HG03354 (cell line): ENCODE measurements around the gene NUDT14.
A peak's percentile ranks its signal among the peaks of the same experiment; 100 is the strongest.

Experiments
- ATAC-seq: cut with Tn5 transposase; IDR thresholded peaks from one replicate; pipeline ENCODE4 v1.9.1; 2021; ENCODE audit warnings: mild to moderate bottlenecking; ENCODE audit not compliant: unreplicated experiment, poor library complexity, severe bottlenecking

NUDT14 gene

DNA sequence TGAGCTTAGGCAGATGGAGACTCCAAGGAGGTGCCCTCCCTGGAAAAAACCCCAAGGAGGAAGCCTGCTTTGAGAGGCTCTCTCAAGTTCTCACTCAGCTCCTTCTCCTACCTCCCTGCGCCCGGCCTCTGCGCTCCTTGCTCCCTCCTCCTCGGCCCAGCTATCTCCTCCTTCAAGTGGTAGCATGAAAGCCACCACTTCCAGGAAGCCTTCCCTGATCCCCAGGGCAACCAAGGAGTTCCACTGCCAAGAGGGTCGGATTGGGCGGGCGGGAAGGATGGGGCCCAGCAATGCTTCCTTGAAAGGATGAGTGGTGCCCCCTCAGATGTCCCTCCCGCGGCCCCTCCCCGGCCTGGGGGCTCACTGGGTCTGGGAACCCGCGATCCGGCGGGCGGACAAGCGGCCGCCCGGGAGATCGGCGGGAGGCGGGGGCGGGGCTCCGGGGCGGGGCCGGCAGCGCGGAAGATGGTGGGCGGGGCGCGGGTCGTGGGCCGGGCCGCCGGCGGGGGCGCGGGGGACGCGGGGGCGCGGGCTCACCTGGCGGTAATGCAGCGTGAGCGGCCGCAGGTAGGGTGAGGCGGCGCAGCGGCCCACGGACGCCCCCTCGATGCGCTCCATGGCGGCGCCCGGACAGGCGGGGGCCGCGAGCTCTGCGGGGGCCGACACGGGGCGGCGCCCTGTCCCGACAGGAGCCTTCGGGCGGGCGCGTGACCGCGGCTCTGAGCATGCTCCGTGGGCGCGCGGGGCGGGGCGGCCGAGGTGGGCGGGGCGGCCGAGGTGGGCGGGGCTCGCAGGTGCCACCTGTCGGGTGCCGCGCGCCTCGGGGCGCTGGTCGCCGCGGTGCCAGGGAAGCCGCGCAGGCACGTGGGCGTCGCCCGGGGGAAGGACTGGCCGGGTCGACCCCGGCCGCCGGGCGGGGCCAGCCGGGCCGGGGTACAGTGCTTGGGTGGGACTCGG, at the start of gene NUDT14:
TSS of gene NUDT14 (minus strand) at position 721 of the 957 bp plus-strand sequence. CDS start at position 618, 103 bp downstream.
- peak; percentile 55 for ATAC-seq

DNA sequence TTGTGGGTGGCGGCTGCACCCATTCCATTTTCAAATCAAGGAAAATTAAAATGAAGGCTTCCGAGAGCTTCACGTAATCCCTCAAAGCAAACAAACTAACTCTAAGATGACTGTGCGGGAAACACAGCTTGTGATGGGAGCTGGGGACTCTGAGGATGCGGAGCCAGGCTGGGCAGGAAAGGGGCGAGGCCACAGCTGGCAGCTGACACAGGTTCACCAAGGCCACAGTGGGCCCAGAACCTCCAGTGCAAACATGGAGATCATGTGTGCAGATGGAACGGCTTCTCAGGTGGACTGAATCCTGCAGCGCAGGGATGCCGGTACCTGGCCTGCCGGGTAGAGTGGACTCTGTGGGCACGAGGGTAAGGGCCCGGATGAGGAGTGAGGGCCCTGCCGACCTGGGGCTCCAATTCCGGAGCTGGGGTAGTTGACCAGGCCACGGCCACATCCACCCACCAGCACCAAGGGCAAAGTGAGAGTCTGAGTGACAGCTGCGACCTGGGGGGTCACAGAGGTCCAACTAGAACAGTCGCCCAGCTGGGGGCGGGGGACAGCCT, 48.1 kb upstream of the NUDT14 start:
- no peak for ATAC-seq

DNA sequence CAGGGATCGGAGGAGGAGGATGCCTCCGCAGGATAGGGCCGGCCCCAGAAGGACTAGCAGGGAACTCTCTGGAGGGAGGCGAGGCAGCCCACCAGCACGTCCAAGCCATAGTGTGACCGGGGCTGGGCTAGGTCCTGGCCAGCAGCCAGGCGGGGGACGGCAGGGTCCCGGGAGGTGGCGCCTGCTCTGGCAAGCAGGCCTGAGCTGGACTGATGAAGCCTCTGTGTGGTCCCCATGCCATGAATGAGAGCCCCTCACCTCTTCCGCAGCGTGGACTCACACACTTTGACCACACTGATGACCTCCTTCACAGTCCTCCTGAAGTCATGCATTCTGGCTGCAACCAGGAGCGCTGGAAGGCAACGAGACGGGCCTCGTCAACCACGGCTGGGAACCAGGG, 47.5 kb upstream of the NUDT14 start:
- no peak for ATAC-seq

DNA sequence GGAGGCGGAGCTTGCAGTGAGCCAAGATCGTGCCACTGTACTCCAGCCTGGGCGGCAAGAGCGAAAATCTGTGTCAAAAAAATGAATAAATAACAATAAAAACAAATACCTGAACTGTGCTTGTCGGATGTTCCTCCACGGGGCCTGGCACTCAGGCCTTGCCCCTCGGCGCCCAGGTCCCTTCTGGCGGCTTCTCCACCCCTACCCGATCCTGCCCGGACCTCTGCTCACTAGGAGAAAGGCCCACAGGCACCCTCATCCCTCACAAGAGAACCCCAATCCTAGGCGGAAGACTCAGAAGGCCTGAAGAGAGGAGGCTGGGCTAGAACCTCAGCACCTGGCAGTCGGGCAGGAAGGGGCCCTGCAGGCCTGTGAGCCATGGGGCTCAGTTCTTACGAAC, 46.2 kb upstream of the NUDT14 start:
- no peak for ATAC-seq

DNA sequence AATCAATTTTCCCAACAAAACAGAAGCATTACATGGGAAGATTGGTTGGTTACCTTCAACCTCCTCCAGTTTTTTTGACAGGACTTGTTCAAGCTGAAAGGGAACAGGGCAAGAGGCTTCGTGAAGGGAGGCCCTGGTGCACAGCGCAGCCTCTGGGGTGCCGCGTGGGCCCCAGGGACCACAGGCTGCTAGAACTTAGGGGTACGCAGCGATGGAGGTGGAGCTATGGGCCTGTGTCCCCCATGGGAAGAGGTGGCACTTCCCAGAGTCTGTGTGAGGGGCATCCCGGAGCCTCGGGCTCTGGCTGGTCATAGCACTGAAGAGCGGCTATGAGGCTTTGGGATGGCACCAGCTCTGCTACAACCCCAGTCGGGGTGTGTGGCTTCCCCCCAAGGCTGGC, 45.1 kb upstream of the NUDT14 start:
- no peak for ATAC-seq

DNA sequence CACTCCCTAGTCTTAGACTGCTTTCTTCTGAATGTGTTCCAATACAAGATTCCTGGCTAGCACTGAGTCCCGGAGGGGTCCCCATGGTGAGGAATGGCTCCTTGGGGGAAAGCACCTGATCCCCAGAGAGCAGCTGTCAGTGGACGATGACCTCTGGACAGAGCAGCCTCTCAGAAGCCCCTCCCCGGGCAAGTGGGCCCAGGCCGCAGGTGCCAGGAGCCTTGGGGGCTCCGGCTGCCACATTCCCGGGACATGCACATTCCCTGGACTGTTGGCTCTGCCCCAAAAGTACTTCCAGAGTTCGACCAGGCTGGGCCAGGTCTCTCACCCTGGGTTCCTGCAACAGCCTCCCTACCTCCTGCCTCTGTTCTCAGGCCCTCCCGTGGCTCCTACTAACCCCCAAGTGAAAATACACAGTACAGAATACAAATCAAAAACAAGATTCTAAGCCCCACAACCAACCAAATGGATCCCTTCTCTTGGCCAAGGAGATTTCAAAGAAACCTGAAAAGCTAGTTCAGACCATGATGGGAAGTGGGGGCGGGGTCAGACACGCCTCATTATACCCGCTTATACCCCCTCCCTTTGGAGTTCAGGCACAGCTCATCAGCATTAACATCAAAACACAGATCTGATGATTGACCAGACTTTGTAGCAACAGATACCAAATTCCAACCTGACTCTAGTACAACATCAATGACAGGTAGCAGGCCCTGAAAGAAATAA, 43.9 kb upstream of the NUDT14 start:
- ATAC-seq: no peak

DNA sequence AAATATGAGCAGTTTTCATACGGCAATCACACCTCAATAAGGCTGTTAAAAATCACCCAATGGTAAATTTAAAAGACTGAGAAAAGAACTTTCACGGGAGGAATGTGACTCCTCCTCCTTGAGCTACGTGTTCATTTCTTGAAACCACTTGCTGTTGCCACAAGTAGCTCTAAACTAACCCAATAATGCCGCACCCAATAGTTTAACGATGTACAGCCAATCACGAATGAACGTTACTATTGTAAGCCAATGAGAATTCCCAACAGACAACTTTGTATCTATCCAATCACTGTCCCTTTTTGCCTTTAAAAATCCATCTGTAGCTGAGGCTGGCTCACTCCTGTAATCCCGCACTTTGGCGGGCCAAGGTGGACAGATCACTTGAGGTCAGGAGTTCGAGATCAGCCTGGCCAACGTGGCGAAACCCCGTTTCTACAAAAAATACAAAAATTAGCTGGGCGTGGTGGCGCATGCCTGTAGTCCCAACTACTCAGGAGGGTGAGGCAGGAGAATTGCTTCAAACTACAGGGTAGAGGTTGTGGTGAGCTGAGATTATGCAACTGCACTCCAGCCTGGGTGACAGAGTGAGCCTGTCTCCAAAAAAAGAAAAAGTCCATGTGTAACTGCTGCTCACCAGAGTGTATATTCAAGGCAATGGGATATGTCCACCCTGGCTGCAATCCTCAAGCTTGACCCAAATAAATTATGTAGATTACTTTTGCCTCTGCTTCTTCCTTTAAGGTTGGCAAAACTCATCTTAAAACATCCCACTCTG, 42.8 kb upstream of the NUDT14 start:
- ATAC-seq: no peak

DNA sequence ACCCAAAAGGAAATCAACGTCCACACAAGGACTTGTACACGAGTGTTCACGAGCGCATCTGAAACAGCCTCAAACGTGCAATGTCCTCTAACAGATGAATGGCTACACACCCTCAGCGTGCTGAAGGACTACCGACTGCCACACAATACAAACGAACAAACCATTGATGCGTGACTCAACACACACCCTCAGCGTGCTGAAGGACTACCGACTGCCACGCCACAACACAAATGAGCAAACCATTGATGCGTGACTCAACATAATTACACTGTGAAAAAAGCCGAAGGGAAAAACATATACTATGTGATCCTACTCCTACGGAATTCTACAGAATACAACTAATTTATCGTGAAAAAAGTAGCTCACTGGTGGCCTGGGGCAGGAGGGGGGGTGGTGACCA, 42.1 kb upstream of the NUDT14 start:
- no peak for ATAC-seq

DNA sequence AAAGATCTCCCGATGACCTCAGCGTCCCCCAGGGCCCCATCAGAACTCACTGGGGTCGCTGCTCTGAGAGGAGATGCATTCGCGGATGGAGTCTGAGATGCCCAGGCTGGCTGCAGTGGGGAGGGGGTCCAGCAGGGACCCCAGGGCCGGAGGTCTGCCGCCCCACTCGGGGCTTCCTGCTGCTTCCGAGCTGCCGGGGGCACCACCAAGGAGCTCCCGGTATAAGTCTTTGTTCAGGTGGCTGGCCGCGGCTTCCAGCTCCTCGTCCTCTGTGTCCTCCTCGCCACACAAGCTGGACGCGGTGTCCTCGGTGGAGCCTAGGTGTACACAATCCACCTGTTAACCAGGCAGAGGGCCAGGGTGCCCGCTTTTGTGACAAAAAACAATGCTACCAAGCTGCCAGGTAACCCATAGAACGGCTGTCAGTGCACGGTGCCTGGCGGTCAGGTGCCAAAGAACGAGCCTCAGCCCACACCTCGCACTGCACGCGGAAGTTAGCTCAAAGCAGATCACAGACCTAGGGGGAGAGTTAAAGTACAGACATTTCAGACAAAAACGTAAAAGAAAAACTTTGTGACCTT, 40.6 kb upstream of the NUDT14 start:
- no peak for ATAC-seq

DNA sequence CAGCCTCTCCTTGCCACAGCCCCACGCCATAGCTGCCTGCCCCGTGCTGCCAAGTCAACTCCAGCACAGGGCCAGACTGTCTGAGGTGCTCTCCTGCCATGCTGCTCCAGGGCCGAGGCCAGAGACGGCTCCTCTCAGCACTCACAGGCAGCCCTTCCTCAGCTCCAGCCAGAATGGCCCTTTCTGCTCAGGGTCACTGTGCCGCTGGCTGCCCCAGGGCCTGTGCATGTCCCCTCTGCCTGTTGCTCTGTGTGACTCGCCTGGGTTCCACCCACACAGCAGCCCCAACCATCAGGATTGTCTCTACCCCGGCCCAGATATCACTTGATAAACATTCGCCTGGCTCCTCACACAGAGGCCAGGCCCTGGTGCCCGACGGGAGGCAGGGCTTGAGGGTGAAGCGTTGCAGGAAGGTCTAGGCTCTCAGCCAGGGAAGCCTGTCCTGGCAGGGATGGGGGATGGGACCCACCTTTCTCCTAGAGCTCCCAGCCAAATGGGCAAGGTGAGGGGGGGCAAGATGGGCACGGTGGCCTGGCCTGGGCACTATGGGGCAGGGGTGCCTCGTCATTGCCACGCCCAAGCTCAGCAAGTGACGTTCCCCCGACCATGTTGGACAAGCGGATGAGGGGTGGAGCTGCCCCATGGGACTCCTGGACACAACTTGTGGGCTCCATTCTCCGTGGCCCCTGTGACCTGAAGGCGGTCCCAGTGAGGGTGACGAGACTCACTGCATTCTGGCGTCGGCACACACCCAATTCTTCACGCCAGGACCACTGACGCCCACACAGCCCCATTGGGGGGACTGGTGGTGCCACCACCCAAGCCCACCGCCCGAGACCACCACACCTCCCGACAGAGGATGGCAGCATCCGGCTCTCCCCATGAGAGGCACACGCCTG, 39.8 kb upstream of the NUDT14 start:
- ATAC-seq: no peak

DNA sequence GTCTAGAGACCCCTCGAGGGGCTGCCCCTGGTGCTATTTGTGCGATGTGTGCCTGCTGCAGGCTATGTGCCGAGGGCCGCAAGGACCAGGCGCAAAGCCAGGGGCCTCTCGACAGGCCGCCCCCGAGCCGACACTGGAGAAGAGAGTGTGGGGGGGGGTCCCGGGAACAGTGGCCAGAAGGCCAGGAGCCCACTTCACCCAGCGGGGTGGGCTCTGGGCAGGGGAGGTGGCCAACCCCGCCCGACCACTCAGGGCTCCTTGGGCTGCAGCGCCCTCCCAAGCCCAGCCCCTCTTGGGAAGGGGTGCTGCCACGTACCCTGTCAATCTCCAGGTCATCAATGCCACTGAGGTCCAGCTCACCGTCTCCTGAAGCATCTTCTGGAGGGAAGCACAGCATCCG, 38.6 kb upstream of the NUDT14 start:
- ATAC-seq: no peak

DNA sequence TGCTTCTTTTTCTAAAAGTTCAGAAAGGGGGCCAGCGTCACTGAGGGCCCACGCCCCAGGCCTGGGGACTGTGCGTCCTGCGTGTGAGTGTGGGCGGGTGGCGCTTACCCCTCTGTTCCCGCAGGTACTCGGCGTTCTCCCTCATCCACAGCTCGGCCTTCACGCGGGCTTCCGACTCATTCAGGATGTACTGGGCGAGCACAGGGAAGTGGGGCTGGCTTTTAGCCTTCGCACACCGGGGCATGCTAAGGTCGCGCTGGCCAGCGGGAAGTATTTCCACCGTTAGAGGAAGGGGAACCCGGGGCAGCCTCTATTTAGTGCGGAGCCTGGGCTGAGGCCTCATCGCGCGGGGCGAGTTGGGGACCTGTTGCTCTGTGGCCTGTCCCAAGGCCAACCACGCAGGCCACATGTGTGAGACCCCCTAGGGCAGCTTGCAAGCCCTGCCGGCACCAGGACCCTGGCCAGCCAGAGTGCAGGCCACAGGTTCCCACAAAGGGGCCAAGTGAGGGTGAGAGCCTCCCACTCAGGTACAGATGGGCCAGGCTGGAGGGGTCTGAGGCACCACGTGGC, 38.0 kb upstream of the NUDT14 start:
- ATAC-seq: no peak

DNA sequence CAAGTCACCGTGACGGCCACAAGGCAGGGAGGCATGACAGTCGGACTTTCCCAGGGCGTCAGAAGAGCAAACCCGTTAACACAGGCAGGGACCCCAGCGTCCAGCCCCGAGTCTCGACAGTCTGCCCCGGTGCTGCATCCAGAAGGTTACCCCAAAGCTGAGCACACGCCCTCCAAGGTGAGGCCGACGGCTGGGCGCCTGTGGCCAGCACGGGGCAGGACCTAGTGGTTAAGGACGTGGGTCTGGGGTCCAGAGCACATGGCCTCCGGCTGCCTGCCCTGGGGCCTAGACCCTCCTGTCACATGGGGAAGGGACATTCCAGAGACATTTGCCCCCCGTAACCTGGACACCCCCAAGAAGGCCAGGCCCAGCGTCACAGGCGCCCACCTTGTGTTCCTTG, 37.5 kb upstream of the NUDT14 start:
- no peak for ATAC-seq

DNA sequence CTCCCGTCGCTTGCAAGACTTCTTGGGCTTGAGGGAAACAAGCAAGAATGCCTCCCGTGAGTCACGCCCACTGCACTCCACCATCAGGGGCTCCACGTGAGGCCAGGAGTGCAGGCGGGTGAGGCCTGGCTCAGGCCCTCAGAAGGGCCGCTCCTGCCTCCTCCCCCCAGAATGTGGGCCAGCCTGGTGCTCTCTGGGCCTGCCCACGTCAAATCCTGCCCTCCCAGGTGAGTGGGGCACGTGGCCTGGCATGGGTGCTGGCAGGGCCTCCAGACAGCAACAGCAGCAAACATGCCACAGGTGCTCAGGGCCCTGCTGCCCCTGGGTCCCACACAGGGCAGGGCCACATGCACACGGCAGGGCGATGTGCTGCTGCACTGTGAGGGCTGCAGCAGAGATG, 36.7 kb upstream of the NUDT14 start:
- ATAC-seq: no peak

DNA sequence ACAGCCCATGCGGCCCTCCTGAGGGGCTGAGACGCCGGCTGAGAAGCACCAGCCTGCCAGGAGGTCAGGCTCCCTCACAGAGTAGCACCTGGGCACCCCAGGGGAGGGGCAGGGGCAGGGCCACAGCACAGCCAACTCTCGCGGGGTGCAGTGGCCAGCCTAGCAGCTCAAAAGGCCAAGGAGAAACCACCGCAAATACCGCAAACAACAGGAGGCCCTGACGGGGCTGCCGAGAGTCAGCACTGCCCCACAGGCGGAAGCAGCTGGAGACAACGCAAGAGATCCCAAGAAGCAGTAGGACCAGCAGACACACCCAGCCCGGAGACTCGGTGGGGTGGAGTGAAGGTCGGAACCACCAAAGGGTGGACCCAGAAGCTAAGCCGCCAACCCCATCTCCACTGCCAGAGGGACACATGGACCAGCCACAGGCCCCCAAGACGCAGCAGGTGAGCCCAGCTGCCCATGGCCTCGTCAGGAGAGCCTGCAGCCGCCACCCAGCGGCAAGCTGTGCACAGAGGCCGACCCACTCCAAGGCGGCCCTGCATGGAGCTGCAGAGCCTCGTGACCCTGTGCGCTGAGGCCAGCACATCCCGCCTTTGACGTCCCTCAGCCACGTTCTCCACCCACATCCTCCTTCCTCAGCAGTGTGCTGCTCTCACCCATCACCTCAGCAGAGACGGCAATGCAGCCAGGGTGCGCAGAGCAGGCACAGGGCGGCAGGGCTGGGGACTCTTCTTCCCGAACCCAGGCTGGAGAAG, 35.6 kb upstream of the NUDT14 start:
- ATAC-seq: no peak

DNA sequence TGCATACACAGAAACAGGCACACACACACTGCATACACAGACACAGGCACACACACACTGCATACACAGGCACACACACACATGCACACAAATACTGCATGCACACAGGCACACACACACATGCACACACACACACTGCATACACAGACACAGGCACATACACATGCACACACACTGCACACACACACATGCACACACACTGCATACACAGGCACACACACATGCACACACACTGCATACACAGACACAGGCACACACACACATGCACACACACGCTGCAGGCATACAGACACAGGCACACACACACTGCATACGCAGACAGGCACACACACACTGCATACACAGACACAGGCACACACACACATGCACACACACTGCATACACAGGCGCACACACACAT, 34.5 kb upstream of the NUDT14 start:
- no peak for ATAC-seq

DNA sequence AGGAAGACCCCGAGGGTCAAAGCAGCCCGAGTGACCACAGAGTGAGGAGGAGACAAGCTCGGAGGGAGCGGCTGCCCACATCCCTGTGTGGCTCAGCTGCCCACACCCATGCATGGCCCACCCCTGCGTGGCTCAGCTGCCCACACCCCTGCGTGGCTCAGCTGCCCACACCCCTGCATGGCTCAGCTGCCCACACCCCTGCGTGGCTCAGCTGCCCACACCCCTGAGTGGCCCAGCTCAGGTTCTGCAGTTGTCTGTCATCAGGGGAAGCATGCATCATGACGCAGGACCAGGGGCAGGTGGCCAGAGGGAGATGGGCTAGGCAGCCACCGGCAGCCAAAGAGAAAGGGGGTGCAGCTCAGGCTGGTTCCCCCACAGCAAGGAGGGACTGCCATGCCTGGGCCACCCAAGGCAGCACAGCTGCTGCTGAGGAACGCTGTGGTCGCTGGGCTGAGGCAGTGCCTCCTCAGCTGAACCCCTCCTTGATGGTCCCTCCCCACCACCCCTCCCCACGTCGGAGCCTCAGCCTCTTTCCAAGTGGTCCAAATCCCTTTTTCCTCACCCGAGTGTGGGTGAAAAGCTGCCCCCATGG, 33.3 kb upstream of the NUDT14 start:
- no peak for ATAC-seq
